Measurements from ENCODE around the gene DAG1. TPM values are rescaled to one million over a fixed set of nuclear protein-coding genes. Genes with fewer than 3 reads are reported as not detected.

Gene DAG1
- polyA plus RNA-seq, 1 donor (not counting 4 experiments of a cell fraction or from before 2014, with no cell fraction given): 22.0 TPM

DNA sequence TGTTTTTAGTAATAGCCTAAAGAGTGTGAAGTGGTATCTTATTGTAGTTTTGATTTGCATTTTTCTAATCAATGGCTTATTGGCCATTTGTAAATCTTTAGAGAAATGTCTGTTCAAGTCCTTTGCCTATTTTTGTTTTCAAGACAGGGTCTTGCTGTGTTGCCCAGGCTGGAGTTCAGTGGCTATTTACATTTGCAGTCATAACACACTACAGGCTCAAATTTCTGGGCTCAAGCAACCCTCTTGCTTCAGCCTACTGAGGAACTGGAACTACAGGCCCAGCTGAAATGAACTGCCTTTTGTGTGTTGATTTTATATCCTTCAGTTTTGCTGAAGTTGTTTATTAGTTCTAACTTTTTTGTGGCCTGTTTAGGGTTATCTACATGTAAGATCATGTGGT, 112.1 kb downstream of the DAG1 start:
- no peaks in the 10 kb centered on the region for H4K20me1 ChIP-seq (ENCODE audit: control insufficient read depth, extremely low read depth, insufficient read depth, low read length)
- no peak overlapping the region for H3K9ac ChIP-seq (ENCODE audit: control insufficient read depth, extremely low read depth, insufficient read depth, low read length)
- no peaks in the 10 kb centered on the region for H3K9me3 ChIP-seq (ENCODE audit: control insufficient read depth, low read depth, low read length)
- H3K4me2 ChIP-seq (ENCODE audit: control insufficient read depth, extremely low read depth, insufficient read depth, low read depth, low read length): no peak overlapping the region
- H2AFZ ChIP-seq (ENCODE audit: control insufficient read depth, low read length): no peak overlapping the region
- no peaks in the 10 kb centered on the region for H3K9me1 ChIP-seq (ENCODE audit: control insufficient read depth, extremely low read depth, insufficient read depth, low read length)
- TF ChIP-seq EZH2 (IDR thresholded peaks at IDR 0.05; ENCODE audit: low read length): no peak
- TF ChIP-seq, protein P1, sequence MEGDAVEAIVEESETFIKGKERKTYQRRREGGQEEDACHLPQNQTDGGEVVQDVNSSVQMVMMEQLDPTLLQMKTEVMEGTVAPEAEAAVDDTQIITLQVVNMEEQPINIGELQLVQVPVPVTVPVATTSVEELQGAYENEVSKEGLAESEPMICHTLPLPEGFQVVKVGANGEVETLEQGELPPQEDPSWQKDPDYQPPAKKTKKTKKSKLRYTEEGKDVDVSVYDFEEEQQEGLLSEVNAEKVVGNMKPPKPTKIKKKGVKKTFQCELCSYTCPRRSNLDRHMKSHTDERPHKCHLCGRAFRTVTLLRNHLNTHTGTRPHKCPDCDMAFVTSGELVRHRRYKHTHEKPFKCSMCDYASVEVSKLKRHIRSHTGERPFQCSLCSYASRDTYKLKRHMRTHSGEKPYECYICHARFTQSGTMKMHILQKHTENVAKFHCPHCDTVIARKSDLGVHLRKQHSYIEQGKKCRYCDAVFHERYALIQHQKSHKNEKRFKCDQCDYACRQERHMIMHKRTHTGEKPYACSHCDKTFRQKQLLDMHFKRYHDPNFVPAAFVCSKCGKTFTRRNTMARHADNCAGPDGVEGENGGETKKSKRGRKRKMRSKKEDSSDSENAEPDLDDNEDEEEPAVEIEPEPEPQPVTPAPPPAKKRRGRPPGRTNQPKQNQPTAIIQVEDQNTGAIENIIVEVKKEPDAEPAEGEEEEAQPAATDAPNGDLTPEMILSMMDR (optimal IDR thresholded peaks at IDR 0.05 in 1 of 3, IDR thresholded peaks at IDR 0.05 in 1 of 3, conservative IDR thresholded peaks at IDR 0.05 in 1 of 3; ENCODE audit: extremely low read depth in 1 of 3, insufficient read depth in 2 of 3, low read length in 3 of 3): no peak
- H3K36me3 ChIP-seq (ENCODE audit: control insufficient read depth in 2 of 2, extremely low read depth in 1 of 2, insufficient read depth in 2 of 2, low read length in 2 of 2): no peaks in the 10 kb centered on the region
- H3K79me2 ChIP-seq (ENCODE audit: control insufficient read depth, insufficient read depth, low read length): no peaks in the 10 kb centered on the region
- H3K4me3 ChIP-seq (ENCODE audit: control insufficient read depth in 2 of 3, extremely low read depth in 1 of 3, insufficient read depth in 2 of 3, low read depth in 1 of 3, low read length in 3 of 3): no peak overlapping the region
- H3K27me3 ChIP-seq (ENCODE audit: control insufficient read depth, extremely low read depth, insufficient read depth, low read length): no peaks in the 10 kb centered on the region
- no peaks in the 10 kb centered on the region for H3K4me1 ChIP-seq (ENCODE audit: control insufficient read depth, extremely low read depth, insufficient read depth, low read length)
- FAIRE-seq: no peak
- dilution Hi-C loops (cut with MboI; ENCODE audit: extremely low pct_ligation_motif_present, low sequenced_read_pairs): no loop called here
- no peak for DNase-seq (ENCODE audit: low read depth, low spot score)
- H3K27ac ChIP-seq (ENCODE audit: control insufficient read depth, insufficient read depth, low read length): no peak overlapping the region

Small RNAs within 50 kb of the gene (small RNA-seq; reads per million reads assigned to genes)
- 0 reads per million in 3 experiments for gene RNA5SP130 (ENCODE audit: insufficient read length in 3 of 3, low read depth in 3 of 3, low replicate concordance in 1 of 3)

Other genes starting within 250 kb of the DAG1 start
- gene C3orf62, start 193.0 kb upstream of the DAG1 start, polyA plus RNA-seq: 2.6 to 5.4 TPM (median 5.2 TPM) in 3 replicates
- 39.5 to 47.8 TPM (median 45.6 TPM) in 3 replicates for gene USP4, start 130.2 kb upstream of the DAG1 start, polyA plus RNA-seq
- 395 to 588 TPM (median 427 TPM) in 3 replicates for gene GPX1, start 111.9 kb upstream of the DAG1 start, polyA plus RNA-seq
- gene RHOA, start 58.3 kb upstream of the DAG1 start, polyA plus RNA-seq: 216 to 588 TPM (median 332 TPM) in 3 replicates
- gene TCTA, start 57.8 kb upstream of the DAG1 start, polyA plus RNA-seq: 16.5 to 21.2 TPM (median 20.4 TPM) in 3 replicates
- 2.8 to 9.0 TPM (median 7.1 TPM) in 3 replicates for gene AMT, start 47.8 kb upstream of the DAG1 start, polyA plus RNA-seq
- gene NICN1, start 40.9 kb upstream of the DAG1 start, polyA plus RNA-seq: 9.6 to 17.8 TPM (median 13.1 TPM) in 3 replicates
- under 0.01 to 0.01 TPM (median under 0.01 TPM) in 3 replicates for gene BSN, start 84.2 kb downstream of the DAG1 start, polyA plus RNA-seq
- 106 to 161 TPM (median 160 TPM) in 3 replicates for gene APEH, start 204.1 kb downstream of the DAG1 start, polyA plus RNA-seq
- gene MST1, start 219.2 kb downstream of the DAG1 start, polyA plus RNA-seq: 4.5 to 12.4 TPM (median 5.2 TPM) in 3 replicates
- 18.1 to 34.4 TPM (median 20.4 TPM) in 3 replicates for gene RNF123, start 219.3 kb downstream of the DAG1 start, polyA plus RNA-seq
- 0.02 to 0.03 TPM in 2 of 3 replicates, not detected in the other for gene AMIGO3, start 249.4 kb downstream of the DAG1 start, polyA plus RNA-seq

Measured in keratinocyte (primary cell).